A204.1 (cell line): ENCODE data around the gene NUDT14.

ENCODE experiments used
- FAIRE-seq: peaks from 2 replicates; lab custom pipeline; 2012; peaks lifted over from hg19 to GRCh38; lab: Jason Lieb, UNC

Gene NUDT14

GRCh38 chr14:105180592-105181548 is at the start of gene NUDT14:
Gene NUDT14 (minus strand): TSS chr14:105181312. CDS start chr14:105181209, 103 bp downstream.
- no peak for FAIRE-seq

DNA sequence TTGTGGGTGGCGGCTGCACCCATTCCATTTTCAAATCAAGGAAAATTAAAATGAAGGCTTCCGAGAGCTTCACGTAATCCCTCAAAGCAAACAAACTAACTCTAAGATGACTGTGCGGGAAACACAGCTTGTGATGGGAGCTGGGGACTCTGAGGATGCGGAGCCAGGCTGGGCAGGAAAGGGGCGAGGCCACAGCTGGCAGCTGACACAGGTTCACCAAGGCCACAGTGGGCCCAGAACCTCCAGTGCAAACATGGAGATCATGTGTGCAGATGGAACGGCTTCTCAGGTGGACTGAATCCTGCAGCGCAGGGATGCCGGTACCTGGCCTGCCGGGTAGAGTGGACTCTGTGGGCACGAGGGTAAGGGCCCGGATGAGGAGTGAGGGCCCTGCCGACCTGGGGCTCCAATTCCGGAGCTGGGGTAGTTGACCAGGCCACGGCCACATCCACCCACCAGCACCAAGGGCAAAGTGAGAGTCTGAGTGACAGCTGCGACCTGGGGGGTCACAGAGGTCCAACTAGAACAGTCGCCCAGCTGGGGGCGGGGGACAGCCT is 48.1 kb upstream of the NUDT14 start:
- FAIRE-seq = no peak

DNA sequence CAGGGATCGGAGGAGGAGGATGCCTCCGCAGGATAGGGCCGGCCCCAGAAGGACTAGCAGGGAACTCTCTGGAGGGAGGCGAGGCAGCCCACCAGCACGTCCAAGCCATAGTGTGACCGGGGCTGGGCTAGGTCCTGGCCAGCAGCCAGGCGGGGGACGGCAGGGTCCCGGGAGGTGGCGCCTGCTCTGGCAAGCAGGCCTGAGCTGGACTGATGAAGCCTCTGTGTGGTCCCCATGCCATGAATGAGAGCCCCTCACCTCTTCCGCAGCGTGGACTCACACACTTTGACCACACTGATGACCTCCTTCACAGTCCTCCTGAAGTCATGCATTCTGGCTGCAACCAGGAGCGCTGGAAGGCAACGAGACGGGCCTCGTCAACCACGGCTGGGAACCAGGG is 47.5 kb upstream of the NUDT14 start:
- FAIRE-seq = no peak

DNA sequence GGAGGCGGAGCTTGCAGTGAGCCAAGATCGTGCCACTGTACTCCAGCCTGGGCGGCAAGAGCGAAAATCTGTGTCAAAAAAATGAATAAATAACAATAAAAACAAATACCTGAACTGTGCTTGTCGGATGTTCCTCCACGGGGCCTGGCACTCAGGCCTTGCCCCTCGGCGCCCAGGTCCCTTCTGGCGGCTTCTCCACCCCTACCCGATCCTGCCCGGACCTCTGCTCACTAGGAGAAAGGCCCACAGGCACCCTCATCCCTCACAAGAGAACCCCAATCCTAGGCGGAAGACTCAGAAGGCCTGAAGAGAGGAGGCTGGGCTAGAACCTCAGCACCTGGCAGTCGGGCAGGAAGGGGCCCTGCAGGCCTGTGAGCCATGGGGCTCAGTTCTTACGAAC is 46.2 kb upstream of the NUDT14 start:
- no peak for FAIRE-seq

GRCh38 chr14:105226198-105226597 is 45.1 kb upstream of the NUDT14 start:
- no peak for FAIRE-seq

DNA sequence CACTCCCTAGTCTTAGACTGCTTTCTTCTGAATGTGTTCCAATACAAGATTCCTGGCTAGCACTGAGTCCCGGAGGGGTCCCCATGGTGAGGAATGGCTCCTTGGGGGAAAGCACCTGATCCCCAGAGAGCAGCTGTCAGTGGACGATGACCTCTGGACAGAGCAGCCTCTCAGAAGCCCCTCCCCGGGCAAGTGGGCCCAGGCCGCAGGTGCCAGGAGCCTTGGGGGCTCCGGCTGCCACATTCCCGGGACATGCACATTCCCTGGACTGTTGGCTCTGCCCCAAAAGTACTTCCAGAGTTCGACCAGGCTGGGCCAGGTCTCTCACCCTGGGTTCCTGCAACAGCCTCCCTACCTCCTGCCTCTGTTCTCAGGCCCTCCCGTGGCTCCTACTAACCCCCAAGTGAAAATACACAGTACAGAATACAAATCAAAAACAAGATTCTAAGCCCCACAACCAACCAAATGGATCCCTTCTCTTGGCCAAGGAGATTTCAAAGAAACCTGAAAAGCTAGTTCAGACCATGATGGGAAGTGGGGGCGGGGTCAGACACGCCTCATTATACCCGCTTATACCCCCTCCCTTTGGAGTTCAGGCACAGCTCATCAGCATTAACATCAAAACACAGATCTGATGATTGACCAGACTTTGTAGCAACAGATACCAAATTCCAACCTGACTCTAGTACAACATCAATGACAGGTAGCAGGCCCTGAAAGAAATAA is 43.9 kb upstream of the NUDT14 start:
- FAIRE-seq = no peak

DNA sequence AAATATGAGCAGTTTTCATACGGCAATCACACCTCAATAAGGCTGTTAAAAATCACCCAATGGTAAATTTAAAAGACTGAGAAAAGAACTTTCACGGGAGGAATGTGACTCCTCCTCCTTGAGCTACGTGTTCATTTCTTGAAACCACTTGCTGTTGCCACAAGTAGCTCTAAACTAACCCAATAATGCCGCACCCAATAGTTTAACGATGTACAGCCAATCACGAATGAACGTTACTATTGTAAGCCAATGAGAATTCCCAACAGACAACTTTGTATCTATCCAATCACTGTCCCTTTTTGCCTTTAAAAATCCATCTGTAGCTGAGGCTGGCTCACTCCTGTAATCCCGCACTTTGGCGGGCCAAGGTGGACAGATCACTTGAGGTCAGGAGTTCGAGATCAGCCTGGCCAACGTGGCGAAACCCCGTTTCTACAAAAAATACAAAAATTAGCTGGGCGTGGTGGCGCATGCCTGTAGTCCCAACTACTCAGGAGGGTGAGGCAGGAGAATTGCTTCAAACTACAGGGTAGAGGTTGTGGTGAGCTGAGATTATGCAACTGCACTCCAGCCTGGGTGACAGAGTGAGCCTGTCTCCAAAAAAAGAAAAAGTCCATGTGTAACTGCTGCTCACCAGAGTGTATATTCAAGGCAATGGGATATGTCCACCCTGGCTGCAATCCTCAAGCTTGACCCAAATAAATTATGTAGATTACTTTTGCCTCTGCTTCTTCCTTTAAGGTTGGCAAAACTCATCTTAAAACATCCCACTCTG is 42.8 kb upstream of the NUDT14 start:
- no peak for FAIRE-seq

- no peak for FAIRE-seq
Measured at GRCh38 chr14:105223260-105223659, 42.1 kb upstream of the NUDT14 start.

- no peak for FAIRE-seq
Measured at GRCh38 chr14:105221598-105222178, 40.6 kb upstream of the NUDT14 start.

DNA sequence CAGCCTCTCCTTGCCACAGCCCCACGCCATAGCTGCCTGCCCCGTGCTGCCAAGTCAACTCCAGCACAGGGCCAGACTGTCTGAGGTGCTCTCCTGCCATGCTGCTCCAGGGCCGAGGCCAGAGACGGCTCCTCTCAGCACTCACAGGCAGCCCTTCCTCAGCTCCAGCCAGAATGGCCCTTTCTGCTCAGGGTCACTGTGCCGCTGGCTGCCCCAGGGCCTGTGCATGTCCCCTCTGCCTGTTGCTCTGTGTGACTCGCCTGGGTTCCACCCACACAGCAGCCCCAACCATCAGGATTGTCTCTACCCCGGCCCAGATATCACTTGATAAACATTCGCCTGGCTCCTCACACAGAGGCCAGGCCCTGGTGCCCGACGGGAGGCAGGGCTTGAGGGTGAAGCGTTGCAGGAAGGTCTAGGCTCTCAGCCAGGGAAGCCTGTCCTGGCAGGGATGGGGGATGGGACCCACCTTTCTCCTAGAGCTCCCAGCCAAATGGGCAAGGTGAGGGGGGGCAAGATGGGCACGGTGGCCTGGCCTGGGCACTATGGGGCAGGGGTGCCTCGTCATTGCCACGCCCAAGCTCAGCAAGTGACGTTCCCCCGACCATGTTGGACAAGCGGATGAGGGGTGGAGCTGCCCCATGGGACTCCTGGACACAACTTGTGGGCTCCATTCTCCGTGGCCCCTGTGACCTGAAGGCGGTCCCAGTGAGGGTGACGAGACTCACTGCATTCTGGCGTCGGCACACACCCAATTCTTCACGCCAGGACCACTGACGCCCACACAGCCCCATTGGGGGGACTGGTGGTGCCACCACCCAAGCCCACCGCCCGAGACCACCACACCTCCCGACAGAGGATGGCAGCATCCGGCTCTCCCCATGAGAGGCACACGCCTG is 39.8 kb upstream of the NUDT14 start:
- no peak for FAIRE-seq

GRCh38 chr14:105219753-105220152 is 38.6 kb upstream of the NUDT14 start:
- no peak for FAIRE-seq

DNA sequence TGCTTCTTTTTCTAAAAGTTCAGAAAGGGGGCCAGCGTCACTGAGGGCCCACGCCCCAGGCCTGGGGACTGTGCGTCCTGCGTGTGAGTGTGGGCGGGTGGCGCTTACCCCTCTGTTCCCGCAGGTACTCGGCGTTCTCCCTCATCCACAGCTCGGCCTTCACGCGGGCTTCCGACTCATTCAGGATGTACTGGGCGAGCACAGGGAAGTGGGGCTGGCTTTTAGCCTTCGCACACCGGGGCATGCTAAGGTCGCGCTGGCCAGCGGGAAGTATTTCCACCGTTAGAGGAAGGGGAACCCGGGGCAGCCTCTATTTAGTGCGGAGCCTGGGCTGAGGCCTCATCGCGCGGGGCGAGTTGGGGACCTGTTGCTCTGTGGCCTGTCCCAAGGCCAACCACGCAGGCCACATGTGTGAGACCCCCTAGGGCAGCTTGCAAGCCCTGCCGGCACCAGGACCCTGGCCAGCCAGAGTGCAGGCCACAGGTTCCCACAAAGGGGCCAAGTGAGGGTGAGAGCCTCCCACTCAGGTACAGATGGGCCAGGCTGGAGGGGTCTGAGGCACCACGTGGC is 38.0 kb upstream of the NUDT14 start:
- FAIRE-seq = no peak

GRCh38 chr14:105218611-105219010 is 37.5 kb upstream of the NUDT14 start:
- FAIRE-seq = no peak

DNA sequence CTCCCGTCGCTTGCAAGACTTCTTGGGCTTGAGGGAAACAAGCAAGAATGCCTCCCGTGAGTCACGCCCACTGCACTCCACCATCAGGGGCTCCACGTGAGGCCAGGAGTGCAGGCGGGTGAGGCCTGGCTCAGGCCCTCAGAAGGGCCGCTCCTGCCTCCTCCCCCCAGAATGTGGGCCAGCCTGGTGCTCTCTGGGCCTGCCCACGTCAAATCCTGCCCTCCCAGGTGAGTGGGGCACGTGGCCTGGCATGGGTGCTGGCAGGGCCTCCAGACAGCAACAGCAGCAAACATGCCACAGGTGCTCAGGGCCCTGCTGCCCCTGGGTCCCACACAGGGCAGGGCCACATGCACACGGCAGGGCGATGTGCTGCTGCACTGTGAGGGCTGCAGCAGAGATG is 36.7 kb upstream of the NUDT14 start:
- no peak for FAIRE-seq

GRCh38 chr14:105216490-105217247 is 35.6 kb upstream of the NUDT14 start:
- FAIRE-seq = no peak

GRCh38 chr14:105215602-105216001 is 34.5 kb upstream of the NUDT14 start:
- FAIRE-seq = no peak

DNA sequence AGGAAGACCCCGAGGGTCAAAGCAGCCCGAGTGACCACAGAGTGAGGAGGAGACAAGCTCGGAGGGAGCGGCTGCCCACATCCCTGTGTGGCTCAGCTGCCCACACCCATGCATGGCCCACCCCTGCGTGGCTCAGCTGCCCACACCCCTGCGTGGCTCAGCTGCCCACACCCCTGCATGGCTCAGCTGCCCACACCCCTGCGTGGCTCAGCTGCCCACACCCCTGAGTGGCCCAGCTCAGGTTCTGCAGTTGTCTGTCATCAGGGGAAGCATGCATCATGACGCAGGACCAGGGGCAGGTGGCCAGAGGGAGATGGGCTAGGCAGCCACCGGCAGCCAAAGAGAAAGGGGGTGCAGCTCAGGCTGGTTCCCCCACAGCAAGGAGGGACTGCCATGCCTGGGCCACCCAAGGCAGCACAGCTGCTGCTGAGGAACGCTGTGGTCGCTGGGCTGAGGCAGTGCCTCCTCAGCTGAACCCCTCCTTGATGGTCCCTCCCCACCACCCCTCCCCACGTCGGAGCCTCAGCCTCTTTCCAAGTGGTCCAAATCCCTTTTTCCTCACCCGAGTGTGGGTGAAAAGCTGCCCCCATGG is 33.3 kb upstream of the NUDT14 start:
- no peak for FAIRE-seq

DNA sequence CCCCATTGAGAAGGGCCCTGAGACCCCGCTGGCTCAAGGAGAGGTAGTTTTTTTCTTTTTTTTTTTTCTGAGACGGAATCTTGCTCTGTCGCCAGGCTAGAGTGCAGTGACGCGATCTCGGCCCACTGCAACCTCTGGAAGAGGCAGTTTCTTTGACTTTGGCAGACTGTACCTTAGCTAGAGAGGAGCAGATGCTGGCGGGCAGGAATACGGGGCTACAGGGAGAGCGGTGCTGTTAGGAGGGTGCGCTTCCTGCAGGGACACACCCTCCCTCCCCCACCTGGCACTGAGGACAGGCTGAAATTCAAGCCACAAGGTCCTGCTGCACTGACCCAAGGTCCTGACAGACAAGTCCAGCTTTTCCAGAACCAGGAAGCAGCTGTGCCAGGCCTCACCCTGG is 32.2 kb upstream of the NUDT14 start:
- FAIRE-seq = no peak

- no peak for FAIRE-seq
Measured at GRCh38 chr14:105212541-105213300, 31.6 kb upstream of the NUDT14 start.
